Measurements from ENCODE around the gene FUT4.
"Not testable (repeated sequence)": the region's sequence is repeated elsewhere in the genome, so short reads cannot be mapped to it uniquely, and the experiment has no call there.

The FUT4 gene

GRCh38 chr11:94543695-94544645 lies at the start of gene FUT4:
TSS of gene FUT4 (plus strand) at chr11:94543921. CDS start at chr11:94544134, 213 bp downstream.
- DNase-seq (ENCODE audit: low read depth), result peak; percentile 67

GRCh38 chr11:94494126-94494680 lies 49.5 kb upstream of the FUT4 start:
- no peak for DNase-seq (ENCODE audit: low read depth)

- DNase-seq (ENCODE audit: low read depth), result no peak
These were observed 43.5 kb upstream of the FUT4 start for GRCh38 chr11:94500181-94500580.

- no peak for DNase-seq (ENCODE audit: low read depth)
These were observed 42.2 kb upstream of the FUT4 start for GRCh38 chr11:94501522-94501921.

GRCh38 chr11:94504689-94505293 lies 38.9 kb upstream of the FUT4 start:
- peak; percentile 58 for DNase-seq (ENCODE audit: low read depth)

- DNase-seq (ENCODE audit: low read depth), result not testable (repeated sequence)
These were observed 37.2 kb upstream of the FUT4 start for GRCh38 chr11:94506513-94506912.

GRCh38 chr11:94507485-94507884 lies 36.2 kb upstream of the FUT4 start:
- no peak for DNase-seq (ENCODE audit: low read depth)

GRCh38 chr11:94511932-94512781 lies 31.6 kb upstream of the FUT4 start, which contains the start of gene C11orf97:
TSS of gene C11orf97 (plus strand) at chr11:94512461. CDS start at chr11:94512529, 68 bp downstream.
- no peak for DNase-seq (ENCODE audit: low read depth)

GRCh38 chr11:94513091-94513490 lies 30.6 kb upstream of the FUT4 start:
- DNase-seq (ENCODE audit: low read depth), result no peak

GRCh38 chr11:94515398-94515797 lies 28.3 kb upstream of the FUT4 start:
- no peak for DNase-seq (ENCODE audit: low read depth)

- no peak for DNase-seq (ENCODE audit: low read depth)
These were observed 27.0 kb upstream of the FUT4 start for GRCh38 chr11:94516725-94517124.

GRCh38 chr11:94518300-94518699 lies 25.4 kb upstream of the FUT4 start:
- DNase-seq (ENCODE audit: low read depth), result no peak

GRCh38 chr11:94519478-94520084 lies 24.1 kb upstream of the FUT4 start:
- DNase-seq (ENCODE audit: low read depth), result no peak

- DNase-seq (ENCODE audit: low read depth), result no peak
These were observed 22.0 kb upstream of the FUT4 start for GRCh38 chr11:94521684-94522083.

GRCh38 chr11:94524341-94524740 lies 19.4 kb upstream of the FUT4 start:
- DNase-seq (ENCODE audit: low read depth), result no peak

- DNase-seq (ENCODE audit: low read depth), result no peak
These were observed 18.0 kb upstream of the FUT4 start for GRCh38 chr11:94525546-94526324.

- no peak for DNase-seq (ENCODE audit: low read depth)
These were observed 16.9 kb upstream of the FUT4 start for GRCh38 chr11:94526645-94527438.

GRCh38 chr11:94528551-94528950 lies 15.2 kb upstream of the FUT4 start:
- no peak for DNase-seq (ENCODE audit: low read depth)

- DNase-seq (ENCODE audit: low read depth), result no peak
These were observed 11.5 kb upstream of the FUT4 start for GRCh38 chr11:94532211-94532610.

GRCh38 chr11:94533206-94533605 lies 10.5 kb upstream of the FUT4 start:
- no peak for DNase-seq (ENCODE audit: low read depth)

Measured in HS-5 (cell line).